ENCODE results near the gene PSMD8. TPM values are rescaled to one million over a fixed set of nuclear protein-coding genes. Genes with fewer than 3 reads are reported as not detected.
"Not testable (repeated sequence)": the region's sequence is repeated elsewhere in the genome, so short reads cannot be mapped to it uniquely, and the experiment has no call there.

PSMD8 gene
- total RNA-seq, 1 donor from 2014 or later: 131 TPM

DNA sequence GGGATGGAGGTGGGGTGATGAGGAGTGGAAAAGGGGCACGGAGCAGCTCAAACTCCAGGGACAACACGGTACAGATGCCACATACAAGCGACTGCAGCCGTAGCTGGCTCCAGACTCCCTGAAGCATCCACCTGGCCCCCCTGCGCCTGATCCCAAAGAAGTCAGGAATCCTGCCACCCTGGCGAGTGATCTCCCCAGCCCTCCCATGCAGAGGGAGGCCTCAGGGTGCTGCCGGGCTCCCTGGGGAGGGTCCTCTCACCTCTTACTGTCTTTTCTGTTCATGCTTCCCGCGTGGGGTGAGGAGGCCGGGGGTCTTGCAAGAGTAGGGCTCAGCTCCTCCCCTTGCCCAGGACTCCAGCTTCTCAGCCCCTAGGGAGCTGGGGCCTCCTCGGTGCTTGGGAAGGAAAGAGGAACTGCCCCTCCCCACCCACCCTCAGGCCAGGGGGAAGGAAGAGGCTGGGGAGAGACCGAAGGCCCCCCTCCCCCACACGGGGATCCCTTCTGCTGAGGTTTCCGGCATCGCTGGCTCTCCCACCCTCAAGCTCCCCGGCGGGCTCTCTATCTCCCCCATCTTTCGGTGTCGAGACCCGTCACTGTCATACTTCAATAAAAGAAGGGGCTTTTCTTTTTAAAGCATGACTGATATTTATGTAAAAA lies 51.6 kb downstream of the PSMD8 start, which contains the start of gene RASGRP4:
Gene RASGRP4 (minus strand): TSS at position 410 of the 657 bp plus-strand sequence. CDS start 128 bp downstream, at position 282.
- Mint-ChIP-seq H3K9me3 (no peaks in the 10 kb centered on the region), H3K4me1 (peaks cover 6% of the 10 kb centered on the region), H3K27me3 (ENCODE audit: low read depth) (peaks cover 17% of the 10 kb centered on the region), H3K4me3 (peak within 1 kb of the TSS; percentile 53), H3K36me3 (no peaks in the 10 kb centered on the region), H3K27ac (no peak within 1 kb of the TSS)
- TF ChIP-seq CTCF (IDR thresholded peaks at IDR 0.05; ENCODE audit: unreplicated experiment): no peak
- no peak for DNase-seq (ENCODE audit: low spot score in 2 of 2, unreplicated experiment in 2 of 2)

GRCh38 chr19:38427035-38427677 lies 52.8 kb downstream of the PSMD8 start:
- peaks cover 17% of the 10 kb centered on the region for H3K27me3 Mint-ChIP-seq (ENCODE audit: low read depth)
- H3K4me3 Mint-ChIP-seq; H3K9me3 Mint-ChIP-seq; H3K36me3 Mint-ChIP-seq; H3K27ac Mint-ChIP-seq; DNase-seq (ENCODE audit: low spot score in 2 of 2, unreplicated experiment in 2 of 2); H3K4me1 Mint-ChIP-seq: not testable (repeated sequence)

DNA sequence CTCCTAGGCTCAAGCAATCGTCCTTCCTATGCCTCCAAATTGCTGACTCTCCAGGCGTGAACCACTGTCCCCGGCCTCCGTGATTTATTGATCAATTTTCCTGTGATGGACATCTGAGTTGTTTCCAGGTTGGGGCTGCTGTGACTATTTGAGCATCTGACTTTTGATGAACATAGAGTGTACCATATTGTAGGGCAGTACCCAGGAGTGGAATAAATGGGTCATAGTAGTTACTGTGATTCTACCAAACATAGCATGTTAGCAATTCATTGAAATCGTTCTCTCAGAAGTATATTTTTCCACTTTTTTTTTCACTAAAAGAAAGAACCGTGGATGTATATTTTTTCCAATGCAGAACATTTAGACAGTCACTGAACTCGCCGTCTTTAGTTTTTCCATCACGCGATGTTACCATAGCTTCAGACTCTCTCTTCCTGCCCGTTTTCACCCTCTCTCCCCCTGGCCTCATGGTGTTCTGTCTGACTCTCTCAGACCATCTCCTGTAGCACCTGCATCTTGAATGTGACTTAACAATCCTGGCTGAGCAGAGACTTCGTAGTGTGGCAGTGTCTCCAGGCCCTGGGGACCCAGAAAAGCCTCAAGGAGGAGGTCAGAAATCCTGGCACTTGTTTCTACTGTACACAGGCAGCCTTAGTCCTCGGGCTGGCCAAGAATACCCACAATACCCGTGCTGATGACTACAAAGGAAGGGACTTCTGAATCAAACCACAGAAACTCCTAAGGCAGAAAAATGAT lies 54.9 kb downstream of the PSMD8 start:
- no peaks in the 10 kb centered on the region for H3K9me3 Mint-ChIP-seq
- peaks cover 12% of the 10 kb centered on the region for H3K4me1 Mint-ChIP-seq
- peaks cover 27% of the 10 kb centered on the region for H3K27me3 Mint-ChIP-seq (ENCODE audit: low read depth)
- H3K36me3 Mint-ChIP-seq: no peaks in the 10 kb centered on the region
- no peak overlapping the region for H3K27ac Mint-ChIP-seq
- DNase-seq (ENCODE audit: low spot score in 2 of 2, unreplicated experiment in 2 of 2): no peak
- no peak for TF ChIP-seq CTCF (IDR thresholded peaks at IDR 0.05; ENCODE audit: unreplicated experiment)
- H3K4me3 Mint-ChIP-seq: no peak overlapping the region

GRCh38 chr19:38429811-38430156 lies 55.4 kb downstream of the PSMD8 start:
- no peak overlapping the region for H3K27ac Mint-ChIP-seq

GRCh38 chr19:38430931-38431330 lies 56.6 kb downstream of the PSMD8 start:
- H3K4me1 Mint-ChIP-seq: peaks cover 12% of the 10 kb centered on the region

More at GRCh38 chr19:38429811-38430156, 55.4 kb downstream of the PSMD8 start:
- no peaks in the 10 kb centered on the region for H3K36me3 Mint-ChIP-seq
- no peak overlapping the region for H3K4me3 Mint-ChIP-seq
- DNase-seq (ENCODE audit: low spot score in 2 of 2, unreplicated experiment in 2 of 2): no peak
- no peaks in the 10 kb centered on the region for H3K9me3 Mint-ChIP-seq
- peaks cover 14% of the 10 kb centered on the region for H3K4me1 Mint-ChIP-seq
- no peak for TF ChIP-seq CTCF (IDR thresholded peaks at IDR 0.05; ENCODE audit: unreplicated experiment)
- peaks cover 32% of the 10 kb centered on the region for H3K27me3 Mint-ChIP-seq (ENCODE audit: low read depth)

More at GRCh38 chr19:38430931-38431330, 56.6 kb downstream of the PSMD8 start:
- no peak for TF ChIP-seq CTCF (IDR thresholded peaks at IDR 0.05; ENCODE audit: unreplicated experiment)
- no peak overlapping the region for H3K27ac Mint-ChIP-seq
- H3K36me3 Mint-ChIP-seq: no peaks in the 10 kb centered on the region
- no peaks in the 10 kb centered on the region for H3K9me3 Mint-ChIP-seq
- no peak overlapping the region for H3K4me3 Mint-ChIP-seq
- H3K27me3 Mint-ChIP-seq (ENCODE audit: low read depth): peaks cover 36% of the 10 kb centered on the region
- no peak for DNase-seq (ENCODE audit: low spot score in 2 of 2, unreplicated experiment in 2 of 2)
